ENCODE results near the gene GPRC5A.
"Not testable (repeated sequence)": the region's sequence is repeated elsewhere in the genome, so short reads cannot be mapped to it uniquely, and the experiment has no call there.

The GPRC5A gene

DNA sequence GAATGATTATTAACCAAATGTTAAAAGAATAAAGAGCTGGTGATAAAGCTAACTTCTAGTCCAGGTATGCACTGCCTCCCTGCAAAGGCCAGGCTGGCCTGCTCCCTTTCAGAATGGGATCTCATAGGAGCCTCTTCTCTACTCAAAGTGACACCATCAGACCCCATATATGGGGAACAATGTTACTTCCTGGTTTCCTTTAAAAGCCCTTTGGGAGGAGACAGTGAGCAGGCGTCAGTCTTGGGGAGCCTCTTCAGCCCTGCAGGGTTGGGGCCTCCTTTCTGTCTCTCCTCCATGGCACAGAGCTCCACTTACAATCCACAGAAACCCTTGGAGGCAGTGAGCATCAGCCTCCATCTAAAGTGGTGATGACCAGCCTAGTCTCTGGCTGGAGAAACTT lies 17.3 kb upstream of the GPRC5A start:
- ChIA-PET POLR2A (interaction anchor here (3.3 kb wide), 1 partner anchor 17 kb away, joined by 24 read pairs; the partner anchor contains the start of gene GPRC5A), CTCF (interaction anchor here (0.6 to 2.3 kb wide), 6 partner anchors 22 to 1126 kb away, joined by 3 to 7 read pairs (median 4); no protein-coding TSS in a partner anchor)
- Histone ChIP-seq H3K9me3 (ENCODE audit: control insufficient read depth, insufficient read depth, low read depth, low read length) (no peaks in the 10 kb centered on the region), H3K27ac (ENCODE audit: extremely low read depth, low read depth, low read length) (no peak overlapping the region), H3K4me3 (ENCODE audit: low read depth, low read length) (no peak overlapping the region), H3K36me3 (ENCODE audit: control insufficient read depth in 2 of 2, insufficient read depth in 1 of 2, low read length in 2 of 2) (no peaks in the 10 kb centered on the region), H3K4me1 (ENCODE audit: control insufficient read depth, insufficient read depth, low read length) (peaks cover 29% of the 10 kb centered on the region)
- TF ChIP-seq MYNN (tag by site-specific recombination; IDR thresholded peaks at IDR 0.05; ENCODE audit: borderline replicate concordance) (no peak), ZSCAN16 (tag by site-specific recombination; IDR thresholded peaks at IDR 0.05) (no peak), ZNF114 (tag by site-specific recombination; IDR thresholded peaks at IDR 0.05) (no peak), GFI1B (tag by site-specific recombination; IDR thresholded peaks at IDR 0.05) (no peak), ZNF221 (tag by site-specific recombination; IDR thresholded peaks at IDR 0.05; ENCODE audit: borderline replicate concordance) (no peak), RBAK (tag by site-specific recombination; IDR thresholded peaks at IDR 0.05) (no peak)

DNA sequence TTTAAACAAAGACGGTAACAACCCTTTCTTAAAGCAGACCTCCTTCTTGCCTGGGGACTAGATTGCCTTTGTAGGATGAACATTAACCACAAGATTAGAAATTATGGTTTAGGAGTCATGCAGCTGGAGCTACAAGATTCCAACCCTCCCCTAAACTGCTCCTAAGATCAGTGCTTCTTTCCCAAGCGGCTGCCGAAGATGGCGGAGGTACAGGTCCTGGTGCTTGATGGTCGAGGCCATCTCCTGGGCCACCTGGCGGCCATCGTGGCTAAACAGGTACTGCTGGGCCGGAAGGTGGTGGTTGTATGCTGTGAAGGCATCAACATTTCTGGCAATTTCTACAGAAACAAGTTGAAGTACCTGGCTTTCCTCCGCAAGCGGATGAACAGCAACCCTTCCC lies 16.1 kb upstream of the GPRC5A start:
- POLR2A ChIA-PET; H3K27ac ChIP-seq (ENCODE audit: extremely low read depth, low read depth, low read length); H3K4me3 ChIP-seq (ENCODE audit: low read depth, low read length); CTCF ChIA-PET; H3K36me3 ChIP-seq (ENCODE audit: control insufficient read depth in 2 of 2, insufficient read depth in 1 of 2, low read length in 2 of 2); H3K9me3 ChIP-seq (ENCODE audit: control insufficient read depth, insufficient read depth, low read depth, low read length): not testable (repeated sequence)
- peaks cover 29% of the 10 kb centered on the region for H3K4me1 ChIP-seq (ENCODE audit: control insufficient read depth, insufficient read depth, low read length)

DNA sequence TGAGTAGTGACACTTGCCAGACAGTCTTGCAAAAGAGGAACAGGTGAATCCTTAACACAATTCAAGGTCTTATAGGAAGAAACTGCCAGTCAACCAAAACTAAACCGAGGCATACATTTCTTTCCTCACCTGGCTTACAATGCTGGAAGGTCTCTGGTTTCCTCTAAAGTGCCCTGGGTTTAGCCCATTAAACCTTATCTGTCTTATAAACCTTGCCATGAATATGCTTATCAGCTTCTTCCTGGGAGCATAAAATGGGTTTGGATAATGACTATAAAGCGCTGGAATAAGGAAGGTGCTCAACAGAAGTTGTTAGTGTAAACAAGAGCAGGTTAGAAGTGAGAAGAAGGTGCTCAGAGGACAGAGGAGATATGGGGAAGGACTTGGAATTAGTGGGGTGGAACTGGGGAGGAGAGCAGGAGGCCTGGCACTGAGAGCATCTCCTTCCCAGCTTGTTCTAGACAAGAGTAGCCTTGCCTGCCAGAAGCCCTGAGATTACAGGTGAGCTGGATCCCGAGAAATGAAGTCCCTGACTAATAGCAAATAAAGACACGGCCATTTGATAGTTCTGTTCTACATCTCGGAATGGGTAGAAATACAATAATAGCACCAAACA lies 14.1 kb upstream of the GPRC5A start:
- CTCF ChIA-PET: interaction anchor here (0.9 to 1.6 kb wide), 5 partner anchors 13 to 89 kb away, joined by 3 to 10 read pairs (median 5); partner anchors contain the start of genes DDX47 and GPRC5A
- Histone ChIP-seq H3K9me3 (ENCODE audit: control insufficient read depth, insufficient read depth, low read depth, low read length) (no peaks in the 10 kb centered on the region), H3K27ac (ENCODE audit: extremely low read depth, low read depth, low read length) (peak overlapping the region; percentile 80), H3K4me1 (ENCODE audit: control insufficient read depth, insufficient read depth, low read length) (peaks cover 21% of the 10 kb centered on the region), H3K4me3 (ENCODE audit: low read depth, low read length) (no peak overlapping the region), H3K36me3 (ENCODE audit: control insufficient read depth in 2 of 2, insufficient read depth in 1 of 2, low read length in 2 of 2) (no peaks in the 10 kb centered on the region)
- POLR2A ChIA-PET: interaction anchor here (0.7 to 1.6 kb wide), 5 partner anchors 14 to 161 kb away, joined by 3 to 16 read pairs (median 3); partner anchors contain the start of genes CDKN1B and GPRC5A
- no peak for TF ChIP-seq ZNF239 (tag by site-specific recombination; IDR thresholded peaks at IDR 0.05)
- TF ChIP-seq ZNF221 (tag by site-specific recombination; IDR thresholded peaks at IDR 0.05; ENCODE audit: borderline replicate concordance): no peak
- 0 out of 2 replicates have a peak, but pooled peaks have one; percentile 52 for TF ChIP-seq OVOL3 (tag by site-specific recombination; IDR thresholded peaks at IDR 0.05)
- no peak for TF ChIP-seq ZNF785 (tag by site-specific recombination; IDR thresholded peaks at IDR 0.05)
- no peak for TF ChIP-seq ZNF140 (tag by site-specific recombination; IDR thresholded peaks at IDR 0.05)
- TF ChIP-seq RBAK (tag by site-specific recombination; IDR thresholded peaks at IDR 0.05): no peak
- TF ChIP-seq ZNF610 (tag by site-specific recombination; IDR thresholded peaks at IDR 0.05; ENCODE audit: borderline replicate concordance): no peak
- no peak for TF ChIP-seq ZNF558 (tag by site-specific recombination; IDR thresholded peaks at IDR 0.05)
- TF ChIP-seq ZBTB8A (tag by site-specific recombination; IDR thresholded peaks at IDR 0.05): no peak
- TF ChIP-seq, protein P1, sequence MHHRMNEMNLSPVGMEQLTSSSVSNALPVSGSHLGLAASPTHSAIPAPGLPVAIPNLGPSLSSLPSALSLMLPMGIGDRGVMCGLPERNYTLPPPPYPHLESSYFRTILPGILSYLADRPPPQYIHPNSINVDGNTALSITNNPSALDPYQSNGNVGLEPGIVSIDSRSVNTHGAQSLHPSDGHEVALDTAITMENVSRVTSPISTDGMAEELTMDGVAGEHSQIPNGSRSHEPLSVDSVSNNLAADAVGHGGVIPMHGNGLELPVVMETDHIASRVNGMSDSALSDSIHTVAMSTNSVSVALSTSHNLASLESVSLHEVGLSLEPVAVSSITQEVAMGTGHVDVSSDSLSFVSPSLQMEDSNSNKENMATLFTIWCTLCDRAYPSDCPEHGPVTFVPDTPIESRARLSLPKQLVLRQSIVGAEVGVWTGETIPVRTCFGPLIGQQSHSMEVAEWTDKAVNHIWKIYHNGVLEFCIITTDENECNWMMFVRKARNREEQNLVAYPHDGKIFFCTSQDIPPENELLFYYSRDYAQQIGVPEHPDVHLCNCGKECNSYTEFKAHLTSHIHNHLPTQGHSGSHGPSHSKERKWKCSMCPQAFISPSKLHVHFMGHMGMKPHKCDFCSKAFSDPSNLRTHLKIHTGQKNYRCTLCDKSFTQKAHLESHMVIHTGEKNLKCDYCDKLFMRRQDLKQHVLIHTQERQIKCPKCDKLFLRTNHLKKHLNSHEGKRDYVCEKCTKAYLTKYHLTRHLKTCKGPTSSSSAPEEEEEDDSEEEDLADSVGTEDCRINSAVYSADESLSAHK (tag by site-specific recombination; IDR thresholded peaks at IDR 0.05): peak; percentile 58; the same call in 1 of the 2 replicates
- no peak; the same call in 1 of the 2 replicates for TF ChIP-seq ZBTB17 (tag by site-specific recombination; IDR thresholded peaks at IDR 0.05)
- TF ChIP-seq ZNF302 (tag by site-specific recombination; IDR thresholded peaks at IDR 0.05; ENCODE audit: low read depth): no peak
- TF ChIP-seq ZNF544 (tag by site-specific recombination; IDR thresholded peaks at IDR 0.05): no peak
- TF ChIP-seq, protein P2, sequence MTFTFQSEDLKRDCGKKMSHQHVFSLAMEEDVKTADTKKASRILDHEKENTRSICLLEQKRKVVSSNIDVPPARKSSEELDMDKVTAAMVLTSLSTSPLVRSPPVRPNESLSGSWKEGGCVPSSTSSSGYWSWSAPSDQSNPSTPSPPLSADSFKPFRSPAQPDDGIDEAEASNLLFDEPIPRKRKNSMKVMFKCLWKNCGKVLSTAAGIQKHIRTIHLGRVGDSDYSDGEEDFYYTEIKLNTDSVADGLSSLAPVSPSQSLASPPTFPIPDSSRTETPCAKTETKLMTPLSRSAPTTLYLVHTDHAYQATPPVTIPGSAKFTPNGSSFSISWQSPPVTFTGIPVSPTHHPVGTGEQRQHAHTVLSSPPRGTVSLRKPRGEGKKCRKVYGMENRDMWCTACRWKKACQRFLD (tag by site-specific recombination; IDR thresholded peaks at IDR 0.05): no peak
- TF ChIP-seq ZFP37 (tag by site-specific recombination; IDR thresholded peaks at IDR 0.05): no peak
- TF ChIP-seq SCRT1 (tag by site-specific recombination; IDR thresholded peaks at IDR 0.05; ENCODE audit: borderline replicate concordance): peak; percentile 79; the same call in 1 of the 2 replicates
- TF ChIP-seq TCF7L2 (IDR thresholded peaks at IDR 0.05; ENCODE audit: borderline replicate concordance, low read depth, low read length): no peak
- no peak for TF ChIP-seq ZNF19 (tag by site-specific recombination; IDR thresholded peaks at IDR 0.05; ENCODE audit: low read depth)
- 0 out of 2 replicates have a peak, but pooled peaks have one; percentile 11 for TF ChIP-seq IKZF3 (tag by site-specific recombination; IDR thresholded peaks at IDR 0.05)
- TF ChIP-seq ZNF169 (tag by site-specific recombination; IDR thresholded peaks at IDR 0.05): no peak
- no peak for TF ChIP-seq BCL11A (tag by site-specific recombination; IDR thresholded peaks at IDR 0.05; ENCODE audit: low read depth)
- no peak; the same call in 1 of the 2 replicates for TF ChIP-seq ZNF10 (tag by site-specific recombination; IDR thresholded peaks at IDR 0.05)
- TF ChIP-seq OSR2 (tag by site-specific recombination; IDR thresholded peaks at IDR 0.05): peak; percentile 71
- TF ChIP-seq, protein P3, sequence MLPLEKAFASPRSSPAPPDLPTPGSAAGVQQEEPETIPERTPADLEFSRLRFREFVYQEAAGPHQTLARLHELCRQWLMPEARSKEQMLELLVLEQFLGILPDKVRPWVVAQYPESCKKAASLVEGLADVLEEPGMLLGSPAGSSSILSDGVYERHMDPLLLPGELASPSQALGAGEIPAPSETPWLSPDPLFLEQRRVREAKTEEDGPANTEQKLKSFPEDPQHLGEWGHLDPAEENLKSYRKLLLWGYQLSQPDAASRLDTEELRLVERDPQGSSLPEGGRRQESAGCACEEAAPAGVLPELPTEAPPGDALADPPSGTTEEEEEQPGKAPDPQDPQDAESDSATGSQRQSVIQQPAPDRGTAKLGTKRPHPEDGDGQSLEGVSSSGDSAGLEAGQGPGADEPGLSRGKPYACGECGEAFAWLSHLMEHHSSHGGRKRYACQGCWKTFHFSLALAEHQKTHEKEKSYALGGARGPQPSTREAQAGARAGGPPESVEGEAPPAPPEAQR (tag by site-specific recombination; IDR thresholded peaks at IDR 0.05): no peak

Data from HEK293 (cell line).